H1 (cell line): ENCODE measurements around the gene SPINK1. TPM values are rescaled to one million over a fixed set of nuclear protein-coding genes. Genes with fewer than 3 reads are reported as not detected.

Experiments
- CTCF ChIA-PET: fragments of 300-600 bp; sonication (Branson Sonifier 250); formaldehyde crosslinking; loops from one replicate; lab custom pipeline; 2021; ENCODE audit not compliant: partially characterized antibody; lab: Charles Lee
- POLR2A ChIA-PET: fragments of 300-600 bp; sonication (Branson Sonifier 250); formaldehyde crosslinking; loops from one replicate; lab custom pipeline; 2021; ENCODE audit warnings: inconsistent platforms; ENCODE audit not compliant: partially characterized antibody; lab: Charles Lee
- DNase-seq, 2 experiments: peaks; one replicate each; pipeline versions ENCODE4 v3.0.0 to v3.0.0-alpha.2; 2010 to 2022; ENCODE audit warnings: low spot score in 2 of 2, low read depth in 1 of 2, mixed read lengths in 1 of 2
- FAIRE-seq: peaks from 2 replicates; lab custom pipeline; 2011; peaks lifted over from hg19 to GRCh38; lab: Jason Lieb, UNC
- H2AFZ ChIP-seq: 2 replicates; pipeline ENCODE4 v1.8.1; 2012; ENCODE audit warnings: low read length, inconsistent platforms
- H2AK5ac ChIP-seq: 2 replicates; pipeline ENCODE4 v1.6.1; 2013; ENCODE audit warnings: low read depth, low read length
- H2BK120ac ChIP-seq: replicated peaks from 2 replicates; pipeline ENCODE3; 2013; ENCODE audit warnings: low read depth, low read length, inconsistent platforms
- H2BK12ac ChIP-seq: 2 replicates; pipeline ENCODE4 v1.6.1; 2013; ENCODE audit warnings: low read depth, low read length
- H2BK15ac ChIP-seq: 2 replicates; pipeline ENCODE4 v1.6.1; 2013; ENCODE audit warnings: low read length
- H2BK20ac ChIP-seq: 2 replicates; pipeline ENCODE4 v1.6.1; 2013; ENCODE audit warnings: low read length
- H2BK5ac ChIP-seq: 2 replicates; pipeline ENCODE4 v1.6.1; 2013; ENCODE audit warnings: low read depth, low read length
- H3K14ac ChIP-seq: 2 replicates; pipeline ENCODE4 v1.6.1; 2013; ENCODE audit warnings: inconsistent platforms; ENCODE audit not compliant: insufficient read length
- H3K18ac ChIP-seq: 2 replicates; pipeline ENCODE4 v1.6.1; 2013; ENCODE audit warnings: low read length; ENCODE audit errors: extremely low read depth
- H3K23ac ChIP-seq: 2 replicates; pipeline ENCODE4 v1.6.1; 2013; ENCODE audit warnings: inconsistent platforms; ENCODE audit not compliant: insufficient read length
- H3K23me2 ChIP-seq: 2 replicates; pipeline ENCODE4 v1.6.1; 2013; ENCODE audit warnings: low read depth, low read length
- H3K27ac ChIP-seq: 2 replicates; pipeline ENCODE4 v1.6.1; 2011; ENCODE audit warnings: low read depth, low read length, inconsistent platforms
- H3K27me3 ChIP-seq, 4 experiments: replicated peaks in 1 of 4; 1 replicate in 1 of 4; 2 replicates in 3 of 4; pipeline versions ENCODE4 v1.6.1 to v1.8.1; 2011 to 2013; ENCODE audit warnings: low read length in 3 of 4, mild to moderate bottlenecking in 3 of 4, inconsistent platforms in 2 of 4, mixed read lengths in 2 of 4, moderate library complexity in 1 of 4; ENCODE audit not compliant: control insufficient read depth in 3 of 4, insufficient read depth in 3 of 4; ENCODE audit errors: extremely low read depth in 1 of 4
- H3K36me3 ChIP-seq, 4 experiments: 2 replicates each; pipeline versions ENCODE4 v1.6.1 to v1.8.1; 2011 to 2013; ENCODE audit warnings: mild to moderate bottlenecking in 4 of 4, low read length in 3 of 4, moderate library complexity in 2 of 4, control low read depth in 1 of 4, inconsistent platforms in 1 of 4; ENCODE audit not compliant: insufficient read depth in 4 of 4, control insufficient read depth in 2 of 4
- H3K4ac ChIP-seq: replicated peaks from 2 replicates; pipeline ENCODE3; 2013; ENCODE audit warnings: low read length, low read depth, mixed read lengths, inconsistent platforms; ENCODE audit not compliant: insufficient read length
- H3K4me1 ChIP-seq, 4 experiments: replicated peaks in 1 of 4; 1 replicate in 1 of 4; 2 replicates in 3 of 4; pipeline versions ENCODE4 v1.6.1 to v1.8.1; 2011 to 2013; ENCODE audit warnings: low read length in 3 of 4, inconsistent platforms in 2 of 4, mixed read lengths in 1 of 4; ENCODE audit not compliant: insufficient read depth in 4 of 4, control insufficient read depth in 3 of 4
- H3K4me2 ChIP-seq, 2 experiments: 2 replicates each; pipeline versions ENCODE4 v1.6.1 to v1.8.1; 2011 to 2013; ENCODE audit warnings: low read depth in 2 of 2, low read length in 2 of 2, control low read depth in 1 of 2, inconsistent platforms in 1 of 2, mild to moderate bottlenecking in 1 of 2; ENCODE audit not compliant: insufficient read depth in 1 of 2
- H3K4me3 ChIP-seq, 4 experiments: fragments of 200-600, 300-600 bp in 1 of 4; sonication (generic), shearing (Covaris generic), sonication (Bioruptor Twin) in 1 of 4; 2 replicates each; pipeline versions ENCODE4 v1.5.1 to v1.8.1; 2011 to 2016; ENCODE audit warnings: low read length in 4 of 4, low read depth in 3 of 4, control low read depth in 2 of 4, inconsistent platforms in 2 of 4, mild to moderate bottlenecking in 2 of 4, mixed read lengths in 1 of 4, moderate library complexity in 1 of 4; ENCODE audit not compliant: insufficient read depth in 2 of 4; ENCODE audit errors: extremely low read depth in 1 of 4
- H3K56ac ChIP-seq: replicated peaks from 2 replicates; pipeline ENCODE3; 2013; ENCODE audit warnings: low read depth, mild to moderate bottlenecking, mixed read lengths, low read length, inconsistent platforms; ENCODE audit not compliant: insufficient read length
- H3K79me1 ChIP-seq: 2 replicates; pipeline ENCODE4 v1.6.1; 2013; ENCODE audit warnings: low read depth, low read length, control low read depth
- H3K79me2 ChIP-seq, 2 experiments: 2 replicates each; pipeline versions ENCODE4 v1.6.1 to v1.8.1; 2012 to 2013; ENCODE audit warnings: low read length in 2 of 2, mild to moderate bottlenecking in 2 of 2, inconsistent platforms in 1 of 2; ENCODE audit not compliant: insufficient read depth in 2 of 2, control insufficient read depth in 1 of 2
- H3K9ac ChIP-seq, 4 experiments: replicated peaks in 1 of 4; 1 replicate in 1 of 4; 2 replicates in 3 of 4; pipeline versions ENCODE4 v1.6.1 to v1.8.1; 2011 to 2013; ENCODE audit warnings: low read depth in 3 of 4, low read length in 3 of 4, control low read depth in 2 of 4, mild to moderate bottlenecking in 2 of 4, moderate library complexity in 2 of 4, inconsistent platforms in 1 of 4; ENCODE audit errors: extremely low read depth in 1 of 4
- H3K9me3 ChIP-seq, 2 experiments: 2 replicates each; pipeline versions ENCODE4 v1.6.1 to v1.8.1; 2012 to 2013; ENCODE audit warnings: mild to moderate bottlenecking in 2 of 2, moderate library complexity in 2 of 2, control low read depth in 1 of 2, inconsistent platforms in 1 of 2, low read depth in 1 of 2, low read length in 1 of 2, mixed read lengths in 1 of 2; ENCODE audit not compliant: insufficient read depth in 2 of 2
- H4K20me1 ChIP-seq, 2 experiments: replicated peaks in 1 of 2; 2 replicates each; pipeline versions ENCODE3 to v1.8.1; 2011 to 2013; ENCODE audit warnings: inconsistent platforms in 2 of 2, low read length in 2 of 2, mild to moderate bottlenecking in 1 of 2; ENCODE audit not compliant: insufficient read depth in 2 of 2, control insufficient read depth in 1 of 2
- H4K5ac ChIP-seq: 2 replicates; pipeline ENCODE4 v1.6.1; 2013; ENCODE audit warnings: low read length, low read depth, mixed read lengths, inconsistent platforms; ENCODE audit not compliant: insufficient read length
- H4K8ac ChIP-seq: 2 replicates; pipeline ENCODE4 v1.8.0; 2013; ENCODE audit warnings: mild to moderate bottlenecking, moderate library complexity, low read length, inconsistent platforms; ENCODE audit not compliant: insufficient read depth; ENCODE audit errors: extremely low read depth
- H4K91ac ChIP-seq: replicated peaks from 2 replicates; pipeline ENCODE3; 2013; ENCODE audit warnings: low read length, mixed read lengths, inconsistent platforms; ENCODE audit not compliant: insufficient read length
- ASH2L ChIP-seq: fragments of 200-600, 300-600 bp; sonication (generic); IDR thresholded peaks from one replicate; pipeline ENCODE4 v1.7.1; 2017; ENCODE audit warnings: low read length
- BACH1 ChIP-seq: IDR thresholded peaks from 2 replicates; pipeline ENCODE4 v1.6.1; 2012; ENCODE audit warnings: low read length, improper control_type of control experiment
- CEBPB ChIP-seq: IDR thresholded peaks from 2 replicates; pipeline ENCODE4 v1.6.1; 2012; ENCODE audit warnings: low read depth, low read length
- GABPA ChIP-seq: IDR thresholded peaks from 2 replicates; pipeline ENCODE4 v1.6.1; 2011; ENCODE audit warnings: mild to moderate bottlenecking, low read length, moderate library complexity, borderline replicate concordance; ENCODE audit not compliant: insufficient read depth
- GTF2F1 ChIP-seq: IDR thresholded peaks from 2 replicates; pipeline ENCODE4 v1.6.1; 2012; ENCODE audit warnings: low read depth, low read length, improper control_type of control experiment, borderline replicate concordance
- HDAC2 ChIP-seq, 2 experiments: fragments of 300-600 bp in 1 of 2; sonication (generic) in 1 of 2; IDR thresholded peaks; 2 replicates each; pipeline ENCODE4 v1.6.1; 2011 to 2012; ENCODE audit warnings: low read depth in 2 of 2, low read length in 2 of 2, mild to moderate bottlenecking in 2 of 2, moderate library complexity in 2 of 2, borderline replicate concordance in 1 of 2, inconsistent platforms in 1 of 2
- PHF8 ChIP-seq: fragments of 200-600 bp; sonication (generic); conservative IDR thresholded peaks from 2 replicates; pipeline ENCODE4 v1.7.1; 2012; ENCODE audit warnings: low read depth, mild to moderate bottlenecking, inconsistent platforms, low read length, moderate library complexity
- TAF7 ChIP-seq: optimal IDR thresholded peaks from 2 replicates; pipeline ENCODE3; 2011; ENCODE audit warnings: low read depth, mild to moderate bottlenecking, inconsistent platforms, low read length, moderate library complexity, borderline replicate concordance
- TBP ChIP-seq: IDR thresholded peaks from 2 replicates; pipeline ENCODE4 v1.6.1; 2011; ENCODE audit warnings: low read depth, low read length, improper control_type of control experiment
- TCF12 ChIP-seq: IDR thresholded peaks from 2 replicates; pipeline ENCODE4 v1.6.1; 2011; ENCODE audit warnings: low read depth, mild to moderate bottlenecking, low read length
- WGBS, 2 experiments: shearing (Covaris generic) in 1 of 2; methylation state at CpG; one replicate each; pipeline versions ENCODE4 v1.1.6 to v1.1.7; 2013 to 2015; ENCODE audit warnings: low lambda C conversion rate in 2 of 2, mixed read lengths in 2 of 2, inconsistent platforms in 1 of 2, low coverage in 1 of 2, missing lambda C conversion rate in 1 of 2; ENCODE audit not compliant: insufficient replicate concordance in 2 of 2, insufficient coverage in 1 of 2, insufficient read length in 1 of 2; ENCODE audit errors: extremely low coverage in 1 of 2, missing lambda C conversion rate in 1 of 2; 5-methylcytosine and 5-hydroxymethylcytosine counted together
- polyA plus RNA-seq, 7 experiments: library from polyadenylated mRNA; depleted of rRNA in 3 of 7; stranded (reverse) in 5 of 7; unstranded in 2 of 7; fragments of >200 nt in 5 of 7; fragments of 200-250 nt in 2 of 7; gene quantifications; 1 replicate in 5 of 7; 2 replicates in 1 of 7; 4 replicates in 1 of 7; pipeline versions ENCODE4 v1.2.1 to v1.2.3, GENCODE V29; 2011 to 2013; ENCODE audit warnings: missing spikeins in 2 of 7, mixed read lengths in 2 of 7
- total RNA-seq: library from RNA; stranded (reverse); fragmentation: NEBNext Ultra II Directional; extraction: Animal tissue kit (Norgen Biotek cat#: 25700); gene quantifications from 2 replicates; pipeline ENCODE4 v1.2.1, GENCODE V29; 2021
- TF ChIP-seq, protein P1 (sequence below): IDR thresholded peaks from 2 replicates; pipeline ENCODE4 v1.6.1; 2012; ENCODE audit warnings: inconsistent platforms
- TF ChIP-seq, protein P2 (sequence below): IDR thresholded peaks from 2 replicates; pipeline ENCODE4 v1.6.1; 2012; ENCODE audit warnings: inconsistent platforms

Gene SPINK1
- total and polyA plus RNA-seq, 2 of the 8 experiments (the other 6 are each of a cell fraction or from before 2014, with no cell fraction given) = 0.48 to 1.3 TPM

DNA sequence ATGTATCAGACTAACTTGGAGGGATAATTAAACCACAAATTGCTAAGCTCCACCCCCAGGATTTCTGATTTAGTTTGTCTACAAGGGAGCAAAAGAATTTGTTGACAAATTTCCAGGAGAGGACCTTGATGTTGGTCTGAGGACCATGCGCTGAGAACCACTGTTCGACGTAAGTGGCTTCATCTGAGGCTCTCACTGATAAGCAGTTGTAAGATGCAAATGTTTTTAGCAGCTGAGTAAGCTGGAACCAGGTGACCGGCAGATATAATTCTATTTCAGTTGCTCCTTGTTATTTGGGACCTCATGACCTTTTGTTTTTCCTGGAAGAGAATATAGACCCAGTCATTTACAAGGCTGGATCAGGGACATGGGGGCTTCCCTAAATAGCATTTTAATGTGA lies 14.1 kb upstream of the SPINK1 start:
- H3K4me3 ChIP-seq = no peak overlapping the region
- H3K9me3 ChIP-seq = no peaks in the 10 kb centered on the region
- H3K56ac ChIP-seq = no peak overlapping the region
- H3K27ac ChIP-seq = no peak overlapping the region
- ChIA-PET POLR2A (interaction anchor here (0.6 to 9.7 kb wide), 2 partner anchors 12 to 24 kb away, joined by 5 to 201 read pairs; no protein-coding TSS in a partner anchor), CTCF (interaction anchor here (1.5 to 2.8 kb wide), 3 partner anchors 11 to 885 kb away, joined by 3 to 19 read pairs (median 11); no protein-coding TSS in a partner anchor)
- H4K91ac ChIP-seq = no peak overlapping the region
- H3K79me2 ChIP-seq = no peaks in the 10 kb centered on the region
- H3K9ac ChIP-seq = no peak overlapping the region
- no peak for FAIRE-seq
- H2BK5ac ChIP-seq = no peak overlapping the region
- no peak for DNase-seq
- no peaks in the 10 kb centered on the region for H3K79me1 ChIP-seq
- no peaks in the 10 kb centered on the region for H3K4me1 ChIP-seq
- H2BK20ac ChIP-seq = no peak overlapping the region
- H3K18ac ChIP-seq = no peak overlapping the region
- no peak overlapping the region for H3K14ac ChIP-seq
- H2BK12ac ChIP-seq = no peak overlapping the region
- H3K4ac ChIP-seq = no peak overlapping the region
- no peak overlapping the region for H3K4me2 ChIP-seq
- no peak overlapping the region for H3K23ac ChIP-seq
- H3K36me3 ChIP-seq = no peaks in the 10 kb centered on the region
- H2BK120ac ChIP-seq = no peak overlapping the region
- H4K20me1 ChIP-seq = no peaks in the 10 kb centered on the region
- H3K23me2 ChIP-seq = no peaks in the 10 kb centered on the region
- H2AK5ac ChIP-seq = no peak overlapping the region
- H2AFZ ChIP-seq = no peak overlapping the region
- 93% methylated on average over 4 of the region's 4 CpGs; no CpG with 5 or more reads in 1 of the 2 experiments for WGBS, 2 experiments
- H4K8ac ChIP-seq = no peak overlapping the region
- no peak overlapping the region for H2BK15ac ChIP-seq
- no peaks in the 10 kb centered on the region for H3K27me3 ChIP-seq
- no peak overlapping the region for H4K5ac ChIP-seq
- TF ChIP-seq GTF2F1 (no peak), TBP (no peak), TCF12 (no peak), ASH2L (no peak), GABPA (no peak), PHF8 (no peak), HDAC2 (IDR thresholded peaks at IDR 0.05; ENCODE audit: borderline replicate concordance in 1 of 2, low read depth in 2 of 2, low read length in 2 of 2) (no peak), CEBPB (no peak), TAF7 (no peak), BACH1 (no peak)
- TF ChIP-seq, protein P1, sequence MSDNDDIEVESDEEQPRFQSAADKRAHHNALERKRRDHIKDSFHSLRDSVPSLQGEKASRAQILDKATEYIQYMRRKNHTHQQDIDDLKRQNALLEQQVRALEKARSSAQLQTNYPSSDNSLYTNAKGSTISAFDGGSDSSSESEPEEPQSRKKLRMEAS = no peak
- TF ChIP-seq, protein P2, sequence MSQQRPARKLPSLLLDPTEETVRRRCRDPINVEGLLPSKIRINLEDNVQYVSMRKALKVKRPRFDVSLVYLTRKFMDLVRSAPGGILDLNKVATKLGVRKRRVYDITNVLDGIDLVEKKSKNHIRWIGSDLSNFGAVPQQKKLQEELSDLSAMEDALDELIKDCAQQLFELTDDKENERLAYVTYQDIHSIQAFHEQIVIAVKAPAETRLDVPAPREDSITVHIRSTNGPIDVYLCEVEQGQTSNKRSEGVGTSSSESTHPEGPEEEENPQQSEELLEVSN = no peak
